GM18870 (cell line): ENCODE data around the gene TAS1R1.

Experiments used
- ATAC-seq: cut with Tn5 transposase; IDR thresholded peaks from one replicate; pipeline ENCODE4 v1.9.1; 2021; ENCODE audit warnings: moderate library complexity; ENCODE audit not compliant: unreplicated experiment

TAS1R1 gene

GRCh38 chr1:6570100-6570499 is 15.0 kb downstream of the TAS1R1 start:
- ATAC-seq = no peak

GRCh38 chr1:6570987-6571386 is 15.9 kb downstream of the TAS1R1 start:
- ATAC-seq = no peak

GRCh38 chr1:6572653-6573383 is 17.7 kb downstream of the TAS1R1 start:
- ATAC-seq = no peak

- ATAC-seq = no peak
Measured at GRCh38 chr1:6574025-6574620, 19.0 kb downstream of the TAS1R1 start.

- ATAC-seq = no peak
Measured at GRCh38 chr1:6574818-6575217, 19.7 kb downstream of the TAS1R1 start.

- no peak for ATAC-seq
Measured at GRCh38 chr1:6577831-6578525, 22.9 kb downstream of the TAS1R1 start.

- ATAC-seq = no peak
Measured at GRCh38 chr1:6578624-6579373, 23.7 kb downstream of the TAS1R1 start.

- ATAC-seq = peak; percentile 77
Measured at GRCh38 chr1:6579374-6580118, 24.4 kb downstream of the TAS1R1 start, which contains the start of gene ZBTB48. TSS of gene ZBTB48 (plus strand) at chr1:6579994. CDS start at chr1:6580610, 616 bp downstream.

GRCh38 chr1:6580119-6580592 is 25.0 kb downstream of the TAS1R1 start:
- ATAC-seq = no peak

GRCh38 chr1:6580593-6581409 is 25.7 kb downstream of the TAS1R1 start:
- no peak for ATAC-seq

GRCh38 chr1:6581561-6582305 is 26.6 kb downstream of the TAS1R1 start:
- no peak for ATAC-seq

- no peak for ATAC-seq
Measured at GRCh38 chr1:6582370-6582769, 27.3 kb downstream of the TAS1R1 start.

GRCh38 chr1:6584126-6585080 is 29.3 kb downstream of the TAS1R1 start:
- ATAC-seq = no peak

GRCh38 chr1:6585081-6585722 is 30.1 kb downstream of the TAS1R1 start:
- ATAC-seq = no peak

- no peak for ATAC-seq
Measured at GRCh38 chr1:6585841-6586240, 30.7 kb downstream of the TAS1R1 start.

GRCh38 chr1:6586404-6586816 is 31.3 kb downstream of the TAS1R1 start:
- no peak for ATAC-seq
